ENCODE data around the gene CTRL. TPM values are rescaled to one million over a fixed set of nuclear protein-coding genes. Genes with fewer than 3 reads are reported as not detected.

CTRL gene
- total and polyA plus RNA-seq, 3 donors from 2014 or later: 0.36 to 1.7 (median 0.62) TPM

GRCh38 chr16:67962135-67962534 lies 30.5 kb upstream of the CTRL start:
- WGBS, 2 donors: 92 to 96% methylated on average over 8 of the region's 8 CpGs
- Histone ChIP-seq H3K27me3 (no peaks in the 10 kb centered on the region), H3K27ac (peak overlapping the region in 1 of 2 donors; percentile 19), H3K36me3 (ENCODE audit: low read depth, missing control alignments) (no peaks in the 10 kb centered on the region), H3K4me1 (peaks cover 33% of the 10 kb centered on the region), H3K4me3 (no peak overlapping the region), H3K9me3 (no peaks in the 10 kb centered on the region)
- no peak for DNase-seq
- no peak for TF ChIP-seq POLR2A (IDR thresholded peaks at IDR 0.05)
- TF ChIP-seq, protein P1, sequence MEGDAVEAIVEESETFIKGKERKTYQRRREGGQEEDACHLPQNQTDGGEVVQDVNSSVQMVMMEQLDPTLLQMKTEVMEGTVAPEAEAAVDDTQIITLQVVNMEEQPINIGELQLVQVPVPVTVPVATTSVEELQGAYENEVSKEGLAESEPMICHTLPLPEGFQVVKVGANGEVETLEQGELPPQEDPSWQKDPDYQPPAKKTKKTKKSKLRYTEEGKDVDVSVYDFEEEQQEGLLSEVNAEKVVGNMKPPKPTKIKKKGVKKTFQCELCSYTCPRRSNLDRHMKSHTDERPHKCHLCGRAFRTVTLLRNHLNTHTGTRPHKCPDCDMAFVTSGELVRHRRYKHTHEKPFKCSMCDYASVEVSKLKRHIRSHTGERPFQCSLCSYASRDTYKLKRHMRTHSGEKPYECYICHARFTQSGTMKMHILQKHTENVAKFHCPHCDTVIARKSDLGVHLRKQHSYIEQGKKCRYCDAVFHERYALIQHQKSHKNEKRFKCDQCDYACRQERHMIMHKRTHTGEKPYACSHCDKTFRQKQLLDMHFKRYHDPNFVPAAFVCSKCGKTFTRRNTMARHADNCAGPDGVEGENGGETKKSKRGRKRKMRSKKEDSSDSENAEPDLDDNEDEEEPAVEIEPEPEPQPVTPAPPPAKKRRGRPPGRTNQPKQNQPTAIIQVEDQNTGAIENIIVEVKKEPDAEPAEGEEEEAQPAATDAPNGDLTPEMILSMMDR (IDR thresholded peaks at IDR 0.05): no peak
- intact Hi-C loops (cut with DNase I; ENCODE audit: low total_unique reads): no loop called here

GRCh38 chr16:67961551-67961957 lies 29.9 kb upstream of the CTRL start:
- Histone ChIP-seq H3K36me3 (ENCODE audit: low read depth, missing control alignments) (no peaks in the 10 kb centered on the region), H3K9me3 (no peaks in the 10 kb centered on the region), H3K4me1 (peaks cover 28% of the 10 kb centered on the region), H3K27me3 (no peaks in the 10 kb centered on the region), H3K4me3 (no peak overlapping the region), H3K27ac (no peak overlapping the region)
- TF ChIP-seq POLR2A (IDR thresholded peaks at IDR 0.05): no peak
- TF ChIP-seq, protein P1 (IDR thresholded peaks at IDR 0.05): no peak
- no peak for DNase-seq
- WGBS, 2 donors: 93% methylated on average over 13 of the region's 13 CpGs; no CpG with 5 or more reads in 1 of the 2 donors
- intact Hi-C loops (cut with DNase I; ENCODE audit: low total_unique reads): no loop called here

- H3K4me1 ChIP-seq: peaks cover 18% of the 10 kb centered on the region
- no peak overlapping the region for H3K4me3 ChIP-seq
- no peaks in the 10 kb centered on the region for H3K36me3 ChIP-seq (ENCODE audit: low read depth, missing control alignments)
- WGBS, 2 donors: 54 to 57% methylated on average over 4 to 11 of the region's 11 CpGs
- intact Hi-C loops (cut with DNase I; ENCODE audit: low total_unique reads): no loop called here
- TF ChIP-seq, protein P1 (IDR thresholded peaks at IDR 0.05): no peak
- no peak for TF ChIP-seq POLR2A (IDR thresholded peaks at IDR 0.05)
- H3K27ac ChIP-seq: peak overlapping the region in 1 of 2 donors; percentile 73
- no peaks in the 10 kb centered on the region for H3K9me3 ChIP-seq
- peak; percentile 70 for DNase-seq
- H3K27me3 ChIP-seq: no peaks in the 10 kb centered on the region
Measured at GRCh38 chr16:67959536-67960329, 28.1 kb upstream of the CTRL start.

GRCh38 chr16:67957622-67958021 lies 26.0 kb upstream of the CTRL start:
- peaks cover 15% of the 10 kb centered on the region for H3K4me1 ChIP-seq
- intact Hi-C loops (cut with DNase I; ENCODE audit: low total_unique reads): no loop called here
- H3K27ac ChIP-seq: no peak overlapping the region
- no peaks in the 10 kb centered on the region for H3K9me3 ChIP-seq
- TF ChIP-seq, protein P1 (IDR thresholded peaks at IDR 0.05): no peak
- TF ChIP-seq POLR2A (IDR thresholded peaks at IDR 0.05): no peak
- H3K27me3 ChIP-seq: no peaks in the 10 kb centered on the region
- WGBS, 2 donors: 92% methylated on average over 4 to 9 of the region's 9 CpGs
- no peak for DNase-seq
- H3K36me3 ChIP-seq (ENCODE audit: low read depth, missing control alignments): no peaks in the 10 kb centered on the region
- H3K4me3 ChIP-seq: no peak overlapping the region

Measured in testis (tissue), 3 donors.